MCF 10A (cell line): ENCODE data around the gene PAQR6. TPM values are rescaled to one million over a fixed set of nuclear protein-coding genes. Genes with fewer than 3 reads are reported as not detected.
A peak's percentile ranks its signal among the peaks of the same experiment; 100 is the strongest.

Source experiments
- BruUV-seq: library from RNA; stranded (reverse); fragments of 400-500 nt; replicated peaks from 2 replicates; lab custom pipeline; 2021; lab: Mats Ljungman, UMichigan
- CTCF ChIA-PET: fragments of 300-600 bp; sonication (Branson Sonifier 250); formaldehyde crosslinking; extraction: SDS; loops from one replicate; lab custom pipeline; 2021; ENCODE audit warnings: antibody characterized with exemption, inconsistent platforms; lab: Yijun Ruan, JAX
- POLR2A ChIA-PET: fragments of 300-600, 350-650 bp; sonication (Branson Sonifier 250); formaldehyde crosslinking; extraction: SDS; loops from one replicate; lab custom pipeline; 2020; ENCODE audit warnings: antibody characterized with exemption, inconsistent platforms; lab: Yijun Ruan, JAX
- DNase-seq: peaks from one replicate; pipeline ENCODE4 v3.0.0-alpha.2; 2018; ENCODE audit not compliant: unreplicated experiment
- H3K27ac Mint-ChIP-seq: one replicate; pipeline ENCODE4 v1.8.0; 2022; ENCODE audit warnings: mild to moderate bottlenecking, low read depth, mixed read lengths; ENCODE audit not compliant: unreplicated experiment
- H3K27me3 Mint-ChIP-seq: one replicate; pipeline ENCODE4 v1.8.0; 2022; ENCODE audit warnings: mixed read lengths; ENCODE audit not compliant: insufficient read depth, unreplicated experiment
- H3K36me3 Mint-ChIP-seq: one replicate; pipeline ENCODE4 v1.8.0; 2022; ENCODE audit warnings: mild to moderate bottlenecking, moderate library complexity, mixed read lengths; ENCODE audit not compliant: insufficient read depth, unreplicated experiment
- H3K4me1 Mint-ChIP-seq: one replicate; pipeline ENCODE4 v1.8.0; 2022; ENCODE audit warnings: mixed read lengths; ENCODE audit not compliant: insufficient read depth, unreplicated experiment
- H3K4me3 Mint-ChIP-seq: one replicate; pipeline ENCODE4 v1.8.0; 2022; ENCODE audit warnings: mild to moderate bottlenecking, moderate library complexity, mixed read lengths; ENCODE audit not compliant: unreplicated experiment
- H3K9me3 Mint-ChIP-seq: one replicate; pipeline ENCODE4 v1.8.0; 2022; ENCODE audit warnings: mixed read lengths; ENCODE audit not compliant: unreplicated experiment
- CTCF ChIP-seq: fragments of 200-600 bp; IDR thresholded peaks from one replicate; pipeline ENCODE4 v1.8.0; 2022; ENCODE audit warnings: antibody characterized with exemption, mild to moderate bottlenecking; ENCODE audit not compliant: unreplicated experiment
- intact Hi-C: fragments of 100-400 bp; cut with micrococcal nuclease; formaldehyde crosslinking; loops from 2 replicates; pipeline ENCODE4 v1.14.1; 2022
- total RNA-seq: library from RNA; stranded (reverse); gene quantifications from 2 replicates; pipeline ENCODE4 v1.2.3, GENCODE V29; 2022

Gene PAQR6
- total RNA-seq, 1 experiment from 2014 or later, result 21.5 TPM

- H3K27ac Mint-ChIP-seq, result peak overlapping the region; percentile 51
- no peaks in the 10 kb centered on the region for H3K27me3 Mint-ChIP-seq
Observed at GRCh38 chr1:156233426-156234127, 14.3 kb downstream of the PAQR6 start.

GRCh38 chr1:156232201-156232894 lies 15.5 kb downstream of the PAQR6 start:
- POLR2A ChIA-PET, result interaction anchor here (1.5 to 2.0 kb wide), 2 partner anchors 10 to 20 kb away, joined by 6 to 14 read pairs; partner anchors contain the start of genes BGLAP and PMF1
- TF ChIP-seq CTCF, result no peak
- H3K4me3 Mint-ChIP-seq, result no peak overlapping the region
- H3K27me3 Mint-ChIP-seq, result no peaks in the 10 kb centered on the region
- H3K36me3 Mint-ChIP-seq, result peaks cover 68% of the 10 kb centered on the region
- peaks cover 7% of the 10 kb centered on the region for H3K4me1 Mint-ChIP-seq
- H3K27ac Mint-ChIP-seq, result no peak overlapping the region
- H3K9me3 Mint-ChIP-seq, result no peaks in the 10 kb centered on the region
- no TSS peak for BruUV-seq
- CTCF ChIA-PET, result interaction anchor here (0.6 to 22.6 kb wide), 9 partner anchors 19 to 248 kb away, joined by 3 to 524 read pairs (median 4); no protein-coding TSS in a partner anchor
- intact Hi-C loops, result no loop called here
- DNase-seq, result no peak

More at GRCh38 chr1:156233426-156234127, 14.3 kb downstream of the PAQR6 start:
- ChIA-PET POLR2A (interaction anchor here (0.7 to 2.0 kb wide), 7 partner anchors 9 to 83 kb away, joined by 3 to 14 read pairs (median 3); partner anchors contain the start of genes BGLAP, PMF1, SMG5 and TMEM79), CTCF (interaction anchor here (0.6 to 22.6 kb wide), 7 partner anchors 8 to 278 kb away, joined by 3 to 524 read pairs (median 6); no protein-coding TSS in a partner anchor)
- TF ChIP-seq CTCF, result no peak
- Mint-ChIP-seq H3K4me1 (peaks cover 7% of the 10 kb centered on the region), H3K36me3 (peaks cover 65% of the 10 kb centered on the region), H3K9me3 (no peaks in the 10 kb centered on the region), H3K4me3 (no peak overlapping the region)
- BruUV-seq, result no TSS peak
- DNase-seq, result no peak
- intact Hi-C loops, result no loop called here

- intact Hi-C loops, result no loop called here
- H3K27ac Mint-ChIP-seq, result no peak overlapping the region
- no peaks in the 10 kb centered on the region for H3K9me3 Mint-ChIP-seq
- BruUV-seq, result no TSS peak
- DNase-seq, result no peak
- TF ChIP-seq CTCF, result no peak
- ChIA-PET POLR2A (interaction anchor here (0.7 to 1.2 kb wide), 4 partner anchors 10 to 140 kb away, joined by 3 read pairs; partner anchors contain the start of gene PAQR6), CTCF (interaction anchor here (0.8 to 22.6 kb wide), 4 partner anchors 16 to 476 kb away, joined by 3 to 524 read pairs (median 102); partner anchors contain the start of gene SEMA4A)
- H3K27me3 Mint-ChIP-seq, result no peaks in the 10 kb centered on the region
- H3K36me3 Mint-ChIP-seq, result peaks cover 53% of the 10 kb centered on the region
- no peak overlapping the region for H3K4me3 Mint-ChIP-seq
- peaks cover 9% of the 10 kb centered on the region for H3K4me1 Mint-ChIP-seq
Observed at GRCh38 chr1:156230473-156230837, 17.4 kb downstream of the PAQR6 start.
